HEK293 (cell line): ENCODE data around the gene MTX1.

ENCODE experiments used
- BCL11B ChIP-seq: fragments of 450-650 bp; formaldehyde crosslinking; IDR thresholded peaks from 2 replicates; pipeline ENCODE4 v1.5.1; 2016; ENCODE audit warnings: low read depth, missing biosample characterization, missing genetic modification characterization
- GLIS2 ChIP-seq: fragments of 450-650 bp; formaldehyde crosslinking; IDR thresholded peaks from 2 replicates; pipeline ENCODE4 v1.5.1; 2016; ENCODE audit warnings: missing biosample characterization, missing genetic modification characterization
- HOXD13 ChIP-seq: sonication (generic); formaldehyde crosslinking; IDR thresholded peaks from 2 replicates; pipeline ENCODE4 v1.8.0; 2022; ENCODE audit warnings: missing genetic modification reagents, borderline replicate concordance
- IKZF3 ChIP-seq: fragments of 450-650 bp; IDR thresholded peaks from 2 replicates; pipeline ENCODE4 v1.5.0; 2018; ENCODE audit warnings: missing biosample characterization, mild to moderate bottlenecking, missing genetic modification characterization, moderate library complexity
- KLF1 ChIP-seq: fragments of 450-650 bp; formaldehyde crosslinking; IDR thresholded peaks from 2 replicates; pipeline ENCODE4 v1.5.1; 2016; ENCODE audit warnings: missing biosample characterization, missing genetic modification characterization
- KLF9 ChIP-seq: fragments of 450-650 bp; formaldehyde crosslinking; IDR thresholded peaks from 2 replicates; pipeline ENCODE4 v1.5.1; 2016; ENCODE audit warnings: missing biosample characterization, missing genetic modification characterization, low read depth
- MEIS1 ChIP-seq: sonication (generic); formaldehyde crosslinking; IDR thresholded peaks from 2 replicates; pipeline ENCODE4 v1.8.1; 2022; ENCODE audit warnings: missing genetic modification reagents, mild to moderate bottlenecking, borderline replicate concordance
- OSR2 ChIP-seq: fragments of 450-650 bp; formaldehyde crosslinking; IDR thresholded peaks from 2 replicates; pipeline ENCODE4 v1.5.1; 2016; ENCODE audit warnings: missing biosample characterization, missing genetic modification characterization
- OVOL3 ChIP-seq: fragments of 450-650 bp; formaldehyde crosslinking; IDR thresholded peaks from 2 replicates; pipeline ENCODE4 v1.5.1; 2016; ENCODE audit warnings: missing biosample characterization, missing genetic modification characterization
- SP2 ChIP-seq: fragments of 450-650 bp; formaldehyde crosslinking; IDR thresholded peaks from 2 replicates; pipeline ENCODE4 v1.5.1; 2016; ENCODE audit warnings: missing biosample characterization, missing genetic modification characterization
- YY2 ChIP-seq: fragments of 450-650 bp; formaldehyde crosslinking; IDR thresholded peaks from 2 replicates; pipeline ENCODE4 v1.5.1; 2016; ENCODE audit warnings: missing biosample characterization, missing genetic modification characterization
- ZBTB20 ChIP-seq: fragments of 450-650 bp; formaldehyde crosslinking; IDR thresholded peaks from 2 replicates; pipeline ENCODE4 v1.5.1; 2016; ENCODE audit warnings: missing biosample characterization, missing genetic modification characterization
- ZBTB8A ChIP-seq: fragments of 450-650 bp; formaldehyde crosslinking; IDR thresholded peaks from 2 replicates; pipeline ENCODE4 v1.5.1; 2016; ENCODE audit warnings: missing biosample characterization, missing genetic modification characterization
- ZNF112 ChIP-seq: fragments of 450-650 bp; formaldehyde crosslinking; IDR thresholded peaks from 2 replicates; pipeline ENCODE4 v1.5.0; 2017; ENCODE audit warnings: missing biosample characterization, missing genetic modification characterization
- ZNF239 ChIP-seq: fragments of 450-650 bp; formaldehyde crosslinking; IDR thresholded peaks from 2 replicates; pipeline ENCODE4 v1.5.1; 2016; ENCODE audit warnings: missing biosample characterization, missing genetic modification characterization
- ZNF354C ChIP-seq: fragments of 450-650 bp; formaldehyde crosslinking; IDR thresholded peaks from 2 replicates; pipeline ENCODE4 v1.5.1; 2016; ENCODE audit warnings: missing biosample characterization, missing genetic modification characterization, low read depth, borderline replicate concordance
- ZNF48 ChIP-seq: fragments of 450-650 bp; formaldehyde crosslinking; IDR thresholded peaks from 2 replicates; pipeline ENCODE4 v1.5.1; 2016; ENCODE audit warnings: missing biosample characterization, missing genetic modification characterization
- ZNF549 ChIP-seq: fragments of 450-650 bp; IDR thresholded peaks from 2 replicates; pipeline ENCODE4 v1.5.1; 2018; ENCODE audit warnings: missing biosample characterization, missing genetic modification characterization, mild to moderate bottlenecking, inconsistent platforms, moderate library complexity
- ZNF610 ChIP-seq: fragments of 450-650 bp; formaldehyde crosslinking; IDR thresholded peaks from 2 replicates; pipeline ENCODE4 v1.5.1; 2016; ENCODE audit warnings: missing biosample characterization, missing genetic modification characterization, borderline replicate concordance
- ZNF843 ChIP-seq: fragments of 450-650 bp; formaldehyde crosslinking; IDR thresholded peaks from 2 replicates; pipeline ENCODE4 v1.5.1; 2016; ENCODE audit warnings: missing biosample characterization, missing genetic modification characterization
- ZSCAN30 ChIP-seq: fragments of 450-650 bp; IDR thresholded peaks from 2 replicates; pipeline ENCODE4 v1.5.1; 2018; ENCODE audit warnings: missing biosample characterization, mild to moderate bottlenecking, missing genetic modification characterization, moderate library complexity
- TF ChIP-seq, protein P1 (sequence below): fragments of 450-650 bp; formaldehyde crosslinking; IDR thresholded peaks from 2 replicates; pipeline ENCODE4 v1.5.1; 2016; ENCODE audit warnings: missing biosample characterization, missing genetic modification characterization
- TF ChIP-seq, protein P2 (sequence below): fragments of 450-650 bp; formaldehyde crosslinking; IDR thresholded peaks from 2 replicates; pipeline ENCODE4 v1.5.1; 2016; ENCODE audit warnings: missing biosample characterization, missing genetic modification characterization, borderline replicate concordance
- TF ChIP-seq, protein P3 (sequence below): fragments of 450-650 bp; formaldehyde crosslinking; IDR thresholded peaks from 2 replicates; pipeline ENCODE4 v1.5.1; 2017; ENCODE audit warnings: missing biosample characterization, missing genetic modification characterization
- TF ChIP-seq, protein P4 (sequence below): fragments of 450-650 bp; formaldehyde crosslinking; IDR thresholded peaks from 2 replicates; pipeline ENCODE4 v1.5.1; 2016; ENCODE audit warnings: missing biosample characterization, missing genetic modification characterization
- TF ChIP-seq, protein P5 (sequence below): fragments of 450-650 bp; formaldehyde crosslinking; IDR thresholded peaks from 2 replicates; pipeline ENCODE4 v1.5.1; 2016; ENCODE audit warnings: missing biosample characterization, missing genetic modification characterization
- TF ChIP-seq, protein P6 (sequence below): fragments of 450-650 bp; formaldehyde crosslinking; IDR thresholded peaks from 2 replicates; pipeline ENCODE4 v1.5.1; 2017; ENCODE audit warnings: missing biosample characterization, missing genetic modification characterization
- TF ChIP-seq, protein P7 (sequence below): fragments of 450-650 bp; formaldehyde crosslinking; IDR thresholded peaks from 2 replicates; pipeline ENCODE4 v1.5.1; 2016; ENCODE audit warnings: missing biosample characterization, missing genetic modification characterization

Gene MTX1

DNA sequence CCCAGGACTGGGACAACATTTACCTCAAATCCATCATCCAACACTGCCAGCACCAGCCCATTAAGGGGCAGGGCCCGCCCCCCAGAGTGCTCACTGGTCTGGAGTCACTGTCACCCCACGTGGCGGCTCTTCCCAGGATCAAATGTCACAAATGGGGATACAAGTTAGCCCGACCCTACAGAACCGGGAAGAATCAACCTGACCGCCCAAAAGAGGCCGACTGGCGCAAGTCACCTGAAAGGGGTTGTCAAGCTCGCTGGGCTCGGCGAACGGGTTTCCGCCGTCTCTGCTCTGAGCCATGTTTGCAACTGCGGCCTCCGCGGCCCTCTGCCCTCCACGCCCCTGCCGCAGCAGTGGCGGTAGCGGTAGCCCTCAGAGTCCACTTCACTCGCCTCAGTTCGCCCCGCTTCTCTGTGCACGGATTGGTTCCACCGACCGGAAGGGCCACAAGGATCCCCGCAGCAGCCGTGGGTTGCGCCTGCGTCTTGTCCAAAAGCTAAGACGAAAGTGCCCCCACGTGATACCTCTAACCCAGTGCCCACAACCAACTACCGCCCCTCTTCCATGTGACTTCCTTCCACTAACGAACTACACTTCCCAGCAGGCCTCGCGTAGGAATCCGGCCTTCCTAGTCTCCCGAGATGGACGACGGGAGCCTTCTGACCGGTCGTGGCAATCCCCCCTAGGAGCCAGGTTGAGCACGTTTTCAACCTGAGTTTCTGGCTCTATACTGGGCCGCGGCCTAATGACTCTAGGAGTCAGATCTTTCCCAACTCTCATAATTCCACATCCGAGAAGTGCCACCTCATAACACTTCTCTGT lies 53.6 kb downstream of the MTX1 start, which contains the start of gene SCAMP3 (continued):
- TF ChIP-seq BCL11B (tag by site-specific recombination) (peak; percentile 56; the same call in 1 of the 2 replicates), MEIS1 (CRISPR knock-in tag) (no peak), HOXD13 (CRISPR knock-in tag) (no peak), ZNF354C (tag by site-specific recombination) (no peak), ZNF549 (tag by site-specific recombination) (no peak), ZNF610 (tag by site-specific recombination) (peak; percentile 28), YY2 (tag by site-specific recombination) (0 out of 2 replicates have a peak, but pooled peaks have one; percentile 25), OVOL3 (tag by site-specific recombination) (0 out of 2 replicates have a peak, but pooled peaks have one; percentile 22), ZBTB20 (peak; percentile 65; the same call in 1 of the 2 replicates), SP2 (tag by site-specific recombination) (peak; percentile 96), ZNF239 (no peak), GLIS2 (tag by site-specific recombination) (peak; percentile 62), KLF9 (tag by site-specific recombination) (peak; percentile 50), KLF1 (tag by site-specific recombination) (peak; percentile 60), ZNF112 (tag by site-specific recombination) (no peak), OSR2 (tag by site-specific recombination) (peak; percentile 97), ZNF48 (tag by site-specific recombination) (no peak), ZNF843 (tag by site-specific recombination) (peak; percentile 53; the same call in 1 of the 2 replicates), IKZF3 (peak; percentile 9; the same call in 1 of the 2 replicates), ZSCAN30 (peak; percentile 81), ZBTB8A (tag by site-specific recombination) (peak; percentile 78)
- TF ChIP-seq, protein P1, sequence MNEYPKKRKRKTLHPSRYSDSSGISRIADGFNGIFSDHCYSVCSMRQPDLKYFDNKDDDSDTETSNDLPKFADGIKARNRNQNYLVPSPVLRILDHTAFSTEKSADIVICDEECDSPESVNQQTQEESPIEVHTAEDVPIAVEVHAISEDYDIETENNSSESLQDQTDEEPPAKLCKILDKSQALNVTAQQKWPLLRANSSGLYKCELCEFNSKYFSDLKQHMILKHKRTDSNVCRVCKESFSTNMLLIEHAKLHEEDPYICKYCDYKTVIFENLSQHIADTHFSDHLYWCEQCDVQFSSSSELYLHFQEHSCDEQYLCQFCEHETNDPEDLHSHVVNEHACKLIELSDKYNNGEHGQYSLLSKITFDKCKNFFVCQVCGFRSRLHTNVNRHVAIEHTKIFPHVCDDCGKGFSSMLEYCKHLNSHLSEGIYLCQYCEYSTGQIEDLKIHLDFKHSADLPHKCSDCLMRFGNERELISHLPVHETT: peak; percentile 29
- TF ChIP-seq, protein P2, sequence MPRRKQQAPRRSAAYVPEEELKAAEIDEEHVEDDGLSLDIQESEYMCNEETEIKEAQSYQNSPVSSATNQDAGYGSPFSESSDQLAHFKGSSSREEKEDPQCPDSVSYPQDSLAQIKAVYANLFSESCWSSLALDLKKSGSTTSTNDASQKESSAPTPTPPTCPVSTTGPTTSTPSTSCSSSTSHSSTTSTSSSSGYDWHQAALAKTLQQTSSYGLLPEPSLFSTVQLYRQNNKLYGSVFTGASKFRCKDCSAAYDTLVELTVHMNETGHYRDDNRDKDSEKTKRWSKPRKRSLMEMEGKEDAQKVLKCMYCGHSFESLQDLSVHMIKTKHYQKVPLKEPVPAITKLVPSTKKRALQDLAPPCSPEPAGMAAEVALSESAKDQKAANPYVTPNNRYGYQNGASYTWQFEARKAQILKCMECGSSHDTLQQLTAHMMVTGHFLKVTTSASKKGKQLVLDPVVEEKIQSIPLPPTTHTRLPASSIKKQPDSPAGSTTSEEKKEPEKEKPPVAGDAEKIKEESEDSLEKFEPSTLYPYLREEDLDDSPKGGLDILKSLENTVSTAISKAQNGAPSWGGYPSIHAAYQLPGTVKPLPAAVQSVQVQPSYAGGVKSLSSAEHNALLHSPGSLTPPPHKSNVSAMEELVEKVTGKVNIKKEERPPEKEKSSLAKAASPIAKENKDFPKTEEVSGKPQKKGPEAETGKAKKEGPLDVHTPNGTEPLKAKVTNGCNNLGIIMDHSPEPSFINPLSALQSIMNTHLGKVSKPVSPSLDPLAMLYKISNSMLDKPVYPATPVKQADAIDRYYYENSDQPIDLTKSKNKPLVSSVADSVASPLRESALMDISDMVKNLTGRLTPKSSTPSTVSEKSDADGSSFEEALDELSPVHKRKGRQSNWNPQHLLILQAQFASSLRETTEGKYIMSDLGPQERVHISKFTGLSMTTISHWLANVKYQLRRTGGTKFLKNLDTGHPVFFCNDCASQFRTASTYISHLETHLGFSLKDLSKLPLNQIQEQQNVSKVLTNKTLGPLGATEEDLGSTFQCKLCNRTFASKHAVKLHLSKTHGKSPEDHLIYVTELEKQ (tag by site-specific recombination): no peak
- TF ChIP-seq, protein P3, sequence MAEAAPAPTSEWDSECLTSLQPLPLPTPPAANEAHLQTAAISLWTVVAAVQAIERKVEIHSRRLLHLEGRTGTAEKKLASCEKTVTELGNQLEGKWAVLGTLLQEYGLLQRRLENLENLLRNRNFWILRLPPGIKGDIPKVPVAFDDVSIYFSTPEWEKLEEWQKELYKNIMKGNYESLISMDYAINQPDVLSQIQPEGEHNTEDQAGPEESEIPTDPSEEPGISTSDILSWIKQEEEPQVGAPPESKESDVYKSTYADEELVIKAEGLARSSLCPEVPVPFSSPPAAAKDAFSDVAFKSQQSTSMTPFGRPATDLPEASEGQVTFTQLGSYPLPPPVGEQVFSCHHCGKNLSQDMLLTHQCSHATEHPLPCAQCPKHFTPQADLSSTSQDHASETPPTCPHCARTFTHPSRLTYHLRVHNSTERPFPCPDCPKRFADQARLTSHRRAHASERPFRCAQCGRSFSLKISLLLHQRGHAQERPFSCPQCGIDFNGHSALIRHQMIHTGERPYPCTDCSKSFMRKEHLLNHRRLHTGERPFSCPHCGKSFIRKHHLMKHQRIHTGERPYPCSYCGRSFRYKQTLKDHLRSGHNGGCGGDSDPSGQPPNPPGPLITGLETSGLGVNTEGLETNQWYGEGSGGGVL (tag by site-specific recombination): no peak
- TF ChIP-seq, protein P4, sequence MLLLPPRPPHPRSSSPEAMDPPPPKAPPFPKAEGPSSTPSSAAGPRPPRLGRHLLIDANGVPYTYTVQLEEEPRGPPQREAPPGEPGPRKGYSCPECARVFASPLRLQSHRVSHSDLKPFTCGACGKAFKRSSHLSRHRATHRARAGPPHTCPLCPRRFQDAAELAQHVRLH (tag by site-specific recombination): peak; percentile 99
- TF ChIP-seq, protein P5, sequence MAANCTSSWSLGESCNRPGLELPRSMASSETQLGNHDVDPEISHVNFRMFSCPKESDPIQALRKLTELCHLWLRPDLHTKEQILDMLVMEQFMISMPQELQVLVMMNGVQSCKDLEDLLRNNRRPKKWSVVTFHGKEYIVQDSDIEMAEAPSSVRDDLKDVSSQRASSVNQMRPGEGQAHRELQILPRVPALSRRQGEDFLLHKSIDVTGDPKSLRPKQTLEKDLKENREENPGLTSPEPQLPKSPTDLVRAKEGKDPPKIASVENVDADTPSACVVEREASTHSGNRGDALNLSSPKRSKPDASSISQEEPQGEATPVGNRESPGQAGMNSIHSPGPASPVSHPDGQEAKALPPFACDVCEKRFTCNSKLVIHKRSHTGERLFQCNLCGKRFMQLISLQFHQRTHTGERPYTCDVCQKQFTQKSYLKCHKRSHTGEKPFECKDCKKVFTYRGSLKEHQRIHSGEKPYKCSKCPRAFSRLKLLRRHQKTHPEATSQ (tag by site-specific recombination): peak; percentile 28; the same call in 1 of the 2 replicates
- TF ChIP-seq, protein P6, sequence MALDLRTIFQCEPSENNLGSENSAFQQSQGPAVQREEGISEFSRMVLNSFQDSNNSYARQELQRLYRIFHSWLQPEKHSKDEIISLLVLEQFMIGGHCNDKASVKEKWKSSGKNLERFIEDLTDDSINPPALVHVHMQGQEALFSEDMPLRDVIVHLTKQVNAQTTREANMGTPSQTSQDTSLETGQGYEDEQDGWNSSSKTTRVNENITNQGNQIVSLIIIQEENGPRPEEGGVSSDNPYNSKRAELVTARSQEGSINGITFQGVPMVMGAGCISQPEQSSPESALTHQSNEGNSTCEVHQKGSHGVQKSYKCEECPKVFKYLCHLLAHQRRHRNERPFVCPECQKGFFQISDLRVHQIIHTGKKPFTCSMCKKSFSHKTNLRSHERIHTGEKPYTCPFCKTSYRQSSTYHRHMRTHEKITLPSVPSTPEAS: no peak
- TF ChIP-seq, protein P7, sequence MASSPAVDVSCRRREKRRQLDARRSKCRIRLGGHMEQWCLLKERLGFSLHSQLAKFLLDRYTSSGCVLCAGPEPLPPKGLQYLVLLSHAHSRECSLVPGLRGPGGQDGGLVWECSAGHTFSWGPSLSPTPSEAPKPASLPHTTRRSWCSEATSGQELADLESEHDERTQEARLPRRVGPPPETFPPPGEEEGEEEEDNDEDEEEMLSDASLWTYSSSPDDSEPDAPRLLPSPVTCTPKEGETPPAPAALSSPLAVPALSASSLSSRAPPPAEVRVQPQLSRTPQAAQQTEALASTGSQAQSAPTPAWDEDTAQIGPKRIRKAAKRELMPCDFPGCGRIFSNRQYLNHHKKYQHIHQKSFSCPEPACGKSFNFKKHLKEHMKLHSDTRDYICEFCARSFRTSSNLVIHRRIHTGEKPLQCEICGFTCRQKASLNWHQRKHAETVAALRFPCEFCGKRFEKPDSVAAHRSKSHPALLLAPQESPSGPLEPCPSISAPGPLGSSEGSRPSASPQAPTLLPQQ (tag by site-specific recombination): peak; percentile 41; the same call in 1 of the 2 replicates
